ENCODE results near the gene CTBP2. TPM values are rescaled to one million over a fixed set of nuclear protein-coding genes. Genes with fewer than 3 reads are reported as not detected.

Gene CTBP2
- total RNA-seq, 2 donors from 2014 or later, result 106 to 172 TPM

GRCh38 chr10:125093199-125093973 is 67.0 kb downstream of the CTBP2 start:
- intact Hi-C loops (cut with DNase I), result no loop called here
- Histone ChIP-seq H3K9ac (ENCODE audit: low read depth in 2 of 2, low read length in 2 of 2) (no peak overlapping the region), H3K27me3 (no peaks in the 10 kb centered on the region), H3K4me1 (peaks cover 5% of the 10 kb centered on the region), H3K4me3 (no peak overlapping the region), H3K9me3 (no peaks in the 10 kb centered on the region), H3K36me3 (no peaks in the 10 kb centered on the region), H3K27ac (no peak overlapping the region)
- no peak for TF ChIP-seq CTCF (IDR thresholded peaks at IDR 0.05)
- DNase-seq, result peak; percentile 40

- Histone ChIP-seq H3K27me3 (no peaks in the 10 kb centered on the region), H3K9me3 (no peaks in the 10 kb centered on the region), H3K4me3 (no peak overlapping the region), H3K4me1 (peaks cover 5% of the 10 kb centered on the region), H3K36me3 (no peaks in the 10 kb centered on the region), H3K27ac (no peak overlapping the region), H3K9ac (ENCODE audit: low read depth in 2 of 2, low read length in 2 of 2) (peak overlapping the region in 1 of 2 donors; percentile 23)
- intact Hi-C loops (cut with DNase I), result no loop called here
- no peak for DNase-seq
- TF ChIP-seq CTCF (IDR thresholded peaks at IDR 0.05), result no peak
Observed at GRCh38 chr10:125092564-125093031, 67.8 kb downstream of the CTBP2 start.

- no peak for DNase-seq
- intact Hi-C loops (cut with DNase I), result no loop called here
- Histone ChIP-seq H3K27me3 (no peaks in the 10 kb centered on the region), H3K4me3 (no peak overlapping the region), H3K27ac (no peak overlapping the region), H3K4me1 (peaks cover 5% of the 10 kb centered on the region), H3K36me3 (no peaks in the 10 kb centered on the region), H3K9ac (ENCODE audit: low read depth in 2 of 2, low read length in 2 of 2) (no peak overlapping the region), H3K9me3 (no peaks in the 10 kb centered on the region)
- TF ChIP-seq CTCF (IDR thresholded peaks at IDR 0.05), result no peak
Observed at GRCh38 chr10:125091891-125092290, 68.5 kb downstream of the CTBP2 start.

- Histone ChIP-seq H3K27ac (no peak overlapping the region), H3K27me3 (no peaks in the 10 kb centered on the region), H3K36me3 (no peaks in the 10 kb centered on the region), H3K4me3 (no peak overlapping the region), H3K4me1 (peaks cover 5% of the 10 kb centered on the region), H3K9ac (ENCODE audit: low read depth in 2 of 2, low read length in 2 of 2) (no peak overlapping the region), H3K9me3 (no peaks in the 10 kb centered on the region)
- TF ChIP-seq CTCF (IDR thresholded peaks at IDR 0.05), result no peak
- intact Hi-C loops (cut with DNase I), result no loop called here
- no peak for DNase-seq
Observed at GRCh38 chr10:125089469-125089868, 70.9 kb downstream of the CTBP2 start.

GRCh38 chr10:125087897-125088215 is 72.5 kb downstream of the CTBP2 start:
- no peak for DNase-seq
- no peaks in the 10 kb centered on the region for H3K36me3 ChIP-seq
- H3K27me3 ChIP-seq, result no peaks in the 10 kb centered on the region
- peaks cover 1% of the 10 kb centered on the region for H3K4me1 ChIP-seq
- no peaks in the 10 kb centered on the region for H3K9me3 ChIP-seq
- H3K4me3 ChIP-seq, result no peak overlapping the region
- intact Hi-C loops (cut with DNase I), result no loop called here
- no peak for TF ChIP-seq CTCF (IDR thresholded peaks at IDR 0.05)
- H3K9ac ChIP-seq (ENCODE audit: low read depth in 2 of 2, low read length in 2 of 2), result no peak overlapping the region
- no peak overlapping the region for H3K27ac ChIP-seq
